Hepatocyte (in vitro differentiated cells): ENCODE measurements around the gene IQCM.

Experiments
- EZH2phosphoT487 ChIP-seq: fragments of 200-600 bp; sonication (generic); IDR thresholded peaks from one replicate; pipeline ENCODE4 v1.6.1; 2018; ENCODE audit warnings: antibody characterized with exemption, mild to moderate bottlenecking, low read depth, moderate library complexity; ENCODE audit not compliant: unreplicated experiment, severe bottlenecking
- TF ChIP-seq, protein P1 (sequence below): fragments of 200-600 bp; sonication (generic); IDR thresholded peaks from 2 replicates; pipeline ENCODE4 v1.5.1; 2016; ENCODE audit warnings: antibody characterized with exemption, mild to moderate bottlenecking; ENCODE audit not compliant: poor library complexity

DNA sequence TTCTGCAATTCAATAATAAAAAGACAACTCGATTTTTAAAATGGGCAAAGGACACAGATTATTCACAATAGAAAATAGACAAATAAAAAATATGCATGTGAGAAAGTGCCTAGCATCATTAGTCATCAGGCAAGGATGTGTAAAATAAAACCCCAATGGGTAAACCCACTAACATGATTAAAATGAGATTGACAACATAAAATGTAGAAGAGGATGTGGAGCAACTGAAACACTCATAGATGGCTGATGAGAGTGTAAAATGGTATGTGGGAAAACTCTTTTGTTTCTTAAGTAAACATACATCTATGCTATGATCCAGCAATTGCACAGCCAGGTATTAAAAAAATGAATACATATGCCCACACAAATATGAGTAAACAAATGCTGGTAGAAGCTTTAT is 177.6 kb downstream of the IQCM start:
- TF ChIP-seq, protein P1, sequence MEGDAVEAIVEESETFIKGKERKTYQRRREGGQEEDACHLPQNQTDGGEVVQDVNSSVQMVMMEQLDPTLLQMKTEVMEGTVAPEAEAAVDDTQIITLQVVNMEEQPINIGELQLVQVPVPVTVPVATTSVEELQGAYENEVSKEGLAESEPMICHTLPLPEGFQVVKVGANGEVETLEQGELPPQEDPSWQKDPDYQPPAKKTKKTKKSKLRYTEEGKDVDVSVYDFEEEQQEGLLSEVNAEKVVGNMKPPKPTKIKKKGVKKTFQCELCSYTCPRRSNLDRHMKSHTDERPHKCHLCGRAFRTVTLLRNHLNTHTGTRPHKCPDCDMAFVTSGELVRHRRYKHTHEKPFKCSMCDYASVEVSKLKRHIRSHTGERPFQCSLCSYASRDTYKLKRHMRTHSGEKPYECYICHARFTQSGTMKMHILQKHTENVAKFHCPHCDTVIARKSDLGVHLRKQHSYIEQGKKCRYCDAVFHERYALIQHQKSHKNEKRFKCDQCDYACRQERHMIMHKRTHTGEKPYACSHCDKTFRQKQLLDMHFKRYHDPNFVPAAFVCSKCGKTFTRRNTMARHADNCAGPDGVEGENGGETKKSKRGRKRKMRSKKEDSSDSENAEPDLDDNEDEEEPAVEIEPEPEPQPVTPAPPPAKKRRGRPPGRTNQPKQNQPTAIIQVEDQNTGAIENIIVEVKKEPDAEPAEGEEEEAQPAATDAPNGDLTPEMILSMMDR = no peak
- TF ChIP-seq EZH2phosphoT487 = no peak
